ENCODE data around the gene RGS10. TPM values are rescaled to one million over a fixed set of nuclear protein-coding genes. Genes with fewer than 3 reads are reported as not detected.

Gene RGS10
- total and polyA plus RNA-seq, 2 of the 8 experiments (the other 6 are each of a cell fraction or from before 2014, with no cell fraction given): 5.5 to 13.1 TPM

DNA sequence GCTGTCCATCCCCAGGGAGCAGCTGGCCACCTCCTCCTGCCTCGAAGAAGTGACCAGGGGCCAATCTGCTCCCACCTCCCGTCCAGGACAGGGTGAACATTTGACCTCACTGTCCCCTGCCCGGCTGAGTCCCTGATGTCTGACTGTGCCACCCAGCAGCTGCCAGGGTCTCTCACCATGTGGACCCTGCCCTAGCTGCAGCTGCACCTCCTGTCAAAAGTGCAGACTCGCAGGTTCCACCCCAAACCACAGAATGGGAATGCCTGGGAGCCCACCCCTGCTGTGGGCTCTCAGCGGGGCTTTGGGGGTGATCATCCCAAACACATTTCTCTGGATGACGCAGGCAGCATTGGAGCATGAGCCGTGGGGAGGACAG, 86.1 kb downstream of the RGS10 start:
- no peak overlapping the region for H4K91ac ChIP-seq (replicated peaks; ENCODE audit: insufficient read length, low read length)
- H3K27ac ChIP-seq (ENCODE audit: low read depth, low read length): no peak overlapping the region
- CTCF ChIA-PET (ENCODE audit: partially characterized antibody): interaction anchor here (0.8 to 4.4 kb wide), 7 partner anchors 8 to 33 kb away, joined by 3 to 39 read pairs (median 3); no protein-coding TSS in a partner anchor
- H3K27me3 ChIP-seq (replicated peaks in 1 of 4; ENCODE audit: control insufficient read depth in 3 of 4, extremely low read depth in 1 of 4, insufficient read depth in 3 of 4, low read length in 3 of 4): peaks cover 0 to 9% (median 2%) of the 10 kb centered on the region in 4 experiments; a peak in 4 of 7 replicates
- no peak for TF ChIP-seq CHD1 (IDR thresholded peaks at IDR 0.05; ENCODE audit: low read depth, low read length)
- no peak for TF ChIP-seq BCL11A (IDR thresholded peaks at IDR 0.05; ENCODE audit: low read depth in 2 of 2, low read length in 2 of 2)
- TF ChIP-seq ATF3 (IDR thresholded peaks at IDR 0.05; ENCODE audit: insufficient read depth, low read depth, low read length): no peak
- TF ChIP-seq RFX5 (IDR thresholded peaks at IDR 0.05; ENCODE audit: borderline replicate concordance, low read depth, low read length): no peak
- no peak for TF ChIP-seq JUN (IDR thresholded peaks at IDR 0.05; ENCODE audit: low read depth, low read length)
- no peak overlapping the region for H3K56ac ChIP-seq (replicated peaks; ENCODE audit: insufficient read length, low read depth, low read length)
- H3K79me2 ChIP-seq (ENCODE audit: control insufficient read depth in 1 of 2, insufficient read depth in 2 of 2, low read length in 2 of 2): no peaks in the 10 kb centered on the region
- H2AFZ ChIP-seq (ENCODE audit: low read length): no peak overlapping the region
- no peak overlapping the region for H2BK5ac ChIP-seq (ENCODE audit: low read depth, low read length)
- no peak overlapping the region for H3K4ac ChIP-seq (replicated peaks; ENCODE audit: insufficient read length, low read depth, low read length)
- H3K14ac ChIP-seq (ENCODE audit: insufficient read length): no peak overlapping the region
- no peak for DNase-seq (ENCODE audit: low read depth in 1 of 2, low spot score in 2 of 2)
- no peak for FAIRE-seq
- no peak overlapping the region for H2AK5ac ChIP-seq (ENCODE audit: low read depth, low read length)
- H3K23ac ChIP-seq (ENCODE audit: insufficient read length): no peak overlapping the region
- H2BK12ac ChIP-seq (ENCODE audit: low read depth, low read length): no peak overlapping the region
- peaks cover 0 to 5% (median 0%) of the 10 kb centered on the region in 4 experiments; a peak in 2 of 7 replicates for H3K4me1 ChIP-seq (replicated peaks in 1 of 4; ENCODE audit: control insufficient read depth in 3 of 4, insufficient read depth in 4 of 4, low read length in 3 of 4)
- H4K20me1 ChIP-seq (replicated peaks in 1 of 2; ENCODE audit: control insufficient read depth in 1 of 2, insufficient read depth in 2 of 2, low read length in 2 of 2): no peaks in the 10 kb centered on the region
- WGBS, 2 experiments (ENCODE audit: extremely low coverage in 1 of 2, insufficient coverage in 1 of 2, insufficient read length in 1 of 2, insufficient replicate concordance in 2 of 2, low coverage in 1 of 2, low lambda C conversion rate in 2 of 2, missing lambda C conversion rate in 1 of 2): 89% methylated on average over 7 of the region's 7 CpGs; no CpG with 5 or more reads in 1 of the 2 experiments
- no peak overlapping the region for H3K9ac ChIP-seq (replicated peaks in 1 of 4; ENCODE audit: extremely low read depth in 1 of 4, low read depth in 3 of 4, low read length in 3 of 4)
- POLR2A ChIA-PET (ENCODE audit: partially characterized antibody): no interaction called here
- H3K23me2 ChIP-seq (ENCODE audit: low read depth, low read length): no peaks in the 10 kb centered on the region
- no peak overlapping the region for H4K8ac ChIP-seq (ENCODE audit: extremely low read depth, insufficient read depth, low read length)
- no peak overlapping the region for H3K4me2 ChIP-seq (ENCODE audit: insufficient read depth in 1 of 2, low read depth in 2 of 2, low read length in 2 of 2)
- H2BK15ac ChIP-seq (ENCODE audit: low read length): no peak overlapping the region
- no peak overlapping the region for H3K4me3 ChIP-seq (ENCODE audit: extremely low read depth in 1 of 4, insufficient read depth in 2 of 4, low read depth in 3 of 4, low read length in 4 of 4)
- no peaks in the 10 kb centered on the region for H3K79me1 ChIP-seq (ENCODE audit: low read depth, low read length)
- H2BK20ac ChIP-seq (ENCODE audit: low read length): no peak overlapping the region
- no peak overlapping the region for H2BK120ac ChIP-seq (replicated peaks; ENCODE audit: low read depth, low read length)
- no peak overlapping the region for H3K18ac ChIP-seq (ENCODE audit: extremely low read depth, low read length)
- no peaks in the 10 kb centered on the region for H3K36me3 ChIP-seq (ENCODE audit: control insufficient read depth in 2 of 4, insufficient read depth in 4 of 4, low read length in 3 of 4)
- no peak overlapping the region for H4K5ac ChIP-seq (ENCODE audit: insufficient read length, low read depth, low read length)
- no peaks in the 10 kb centered on the region for H3K9me3 ChIP-seq (ENCODE audit: insufficient read depth in 2 of 2, low read depth in 1 of 2, low read length in 1 of 2)

All from H1 (cell line).